OCI-LY7 (cell line): Measurements from ENCODE around the gene TMEM52B. TPM values are rescaled to one million over a fixed set of nuclear protein-coding genes. Genes with fewer than 3 reads are reported as not detected.

ENCODE experiments used
- BruUV-seq: library from RNA; stranded (reverse); fragments of 400-500 nt; replicated peaks from 2 replicates; lab custom pipeline; 2021; lab: Mats Ljungman, UMichigan
- CTCF ChIA-PET: fragments of 300-600 bp; sonication (Branson Sonifier 250); formaldehyde crosslinking; loops from one replicate; lab custom pipeline; 2022; ENCODE audit warnings: antibody characterized with exemption; ENCODE audit not compliant: unreplicated experiment; lab: Charles Lee
- POLR2A ChIA-PET: fragments of 300-600 bp; sonication (Branson Sonifier 250); formaldehyde crosslinking; loops from one replicate; lab custom pipeline; 2022; ENCODE audit warnings: antibody characterized with exemption; lab: Charles Lee
- DNase-seq: peaks from one replicate; pipeline ENCODE4 v3.0.0-alpha.2; 2015; ENCODE audit warnings: low spot score
- H2AFZ ChIP-seq: fragments of 200-600 bp; sonication (generic), shearing (Covaris generic); 2 replicates; pipeline ENCODE4 v1.6.1; 2014; ENCODE audit warnings: mild to moderate bottlenecking, antibody characterized with exemption, low read length, moderate library complexity
- H3K27ac ChIP-seq: fragments of 200-600 bp; sonication (generic); 2 replicates; pipeline ENCODE4 v1.5.1; 2014; ENCODE audit warnings: mixed run types, low read depth, mild to moderate bottlenecking, moderate library complexity, low read length, inconsistent platforms; ENCODE audit not compliant: poor library complexity, severe bottlenecking
- H3K36me3 ChIP-seq: fragments of 200-600 bp; sonication (generic); 2 replicates; pipeline ENCODE4 v1.6.1; 2014; ENCODE audit warnings: mild to moderate bottlenecking, antibody characterized with exemption, low read length, moderate library complexity, mixed read lengths; ENCODE audit not compliant: insufficient read depth
- H3K4me1 ChIP-seq: fragments of 200-600 bp; sonication (generic); 2 replicates; pipeline ENCODE4 v1.5.1; 2014; ENCODE audit warnings: mild to moderate bottlenecking, low read length; ENCODE audit not compliant: insufficient read depth, poor library complexity, severe bottlenecking
- H3K4me2 ChIP-seq: fragments of 200-600 bp; sonication (generic); 2 replicates; pipeline ENCODE4 v1.6.1; 2014; ENCODE audit warnings: mild to moderate bottlenecking, low read length
- H3K4me3 ChIP-seq: fragments of 200-600 bp; sonication (generic); 2 replicates; pipeline ENCODE4 v1.5.1; 2014; ENCODE audit warnings: mild to moderate bottlenecking, low read depth, low read length; ENCODE audit not compliant: poor library complexity, severe bottlenecking
- H3K79me2 ChIP-seq: fragments of 200-600 bp; sonication (generic); 2 replicates; pipeline ENCODE4 v1.6.1; 2016; ENCODE audit warnings: low read depth, mild to moderate bottlenecking, low read length, moderate library complexity, mixed read lengths; ENCODE audit not compliant: insufficient read depth
- H3K9me2 ChIP-seq: fragments of 200-600 bp; sonication (generic); 2 replicates; pipeline ENCODE4 v1.6.1; 2016; ENCODE audit warnings: mild to moderate bottlenecking, low read length, mixed read lengths; ENCODE audit not compliant: insufficient read depth
- H3K9me3 ChIP-seq: fragments of 200-600 bp; sonication (generic); 2 replicates; pipeline ENCODE4 v1.6.1; 2014; ENCODE audit warnings: mild to moderate bottlenecking, mixed run types, low read length, mixed read lengths
- H4K20me1 ChIP-seq: fragments of 200-600 bp; sonication (generic); 2 replicates; pipeline ENCODE4 v1.6.1; 2014; ENCODE audit warnings: mild to moderate bottlenecking, antibody characterized with exemption, low read length, moderate library complexity, mixed read lengths; ENCODE audit not compliant: insufficient read depth
- CTCF ChIP-seq: fragments of 200-600 bp; sonication (generic); conservative IDR thresholded peaks from 2 replicates; pipeline ENCODE4 v1.5.1; 2014; ENCODE audit warnings: mild to moderate bottlenecking, antibody characterized with exemption, low read length, moderate library complexity, mixed read lengths
- EZH2phosphoT487 ChIP-seq: fragments of 200-600 bp; sonication (generic); IDR thresholded peaks from 2 replicates; pipeline ENCODE4 v1.6.1; 2018; ENCODE audit warnings: low read depth, borderline replicate concordance, mild to moderate bottlenecking, mixed run types, antibody characterized with exemption, low read length, moderate library complexity, mixed read lengths
- intact Hi-C: fragments of 100-400 bp; cut with micrococcal nuclease; formaldehyde crosslinking; loops from one replicate; pipeline ENCODE4 v1.10.0; 2022; ENCODE audit not compliant: unreplicated experiment
- total RNA-seq, 2 experiments: library from RNA; depleted of rRNA in 1 of 2; stranded (reverse); fragments of >200 nt in 1 of 2; shearing (Covaris generic) in 1 of 2; gene quantifications; 2 replicates each; pipeline ENCODE4 v1.2.3, GENCODE V29; 2014 to 2022

TMEM52B gene
- total RNA-seq, 2 experiments from 2014 or later, result 0.21 TPM; not detected in 1

- Histone ChIP-seq H3K27ac (no peak overlapping the region), H3K4me3 (no peak overlapping the region), H3K9me3 (no peaks in the 10 kb centered on the region), H3K9me2 (no peaks in the 10 kb centered on the region), H3K36me3 (no peaks in the 10 kb centered on the region), H3K79me2 (no peaks in the 10 kb centered on the region), H2AFZ (no peak overlapping the region), H3K4me2 (no peak overlapping the region), H3K4me1 (peaks cover 7% of the 10 kb centered on the region), H4K20me1 (no peaks in the 10 kb centered on the region)
- intact Hi-C loops, result no loop called here
- no TSS peak for BruUV-seq
- no peak for DNase-seq
- TF ChIP-seq CTCF (no peak), EZH2phosphoT487 (no peak)
- CTCF ChIA-PET, result no interaction called here
- POLR2A ChIA-PET, result interaction anchor here (0.8 kb wide), 1 partner anchor 16 kb away, joined by 3 read pairs; no protein-coding TSS in a partner anchor
Observed at GRCh38 chr12:10179776-10180181, 947 bp downstream of the TMEM52B start.

GRCh38 chr12:10182354-10183049, 3.7 kb downstream of the TMEM52B start:
- Histone ChIP-seq H3K27ac (no peak overlapping the region), H3K9me3 (no peaks in the 10 kb centered on the region), H3K4me1 (peaks cover 12% of the 10 kb centered on the region), H3K79me2 (no peaks in the 10 kb centered on the region), H3K36me3 (no peaks in the 10 kb centered on the region), H2AFZ (peak overlapping the region; percentile 26), H3K9me2 (no peaks in the 10 kb centered on the region), H4K20me1 (no peaks in the 10 kb centered on the region), H3K4me3 (no peak overlapping the region), H3K4me2 (no peak overlapping the region)
- ChIA-PET CTCF (no interaction called here), POLR2A (interaction anchor here (1.0 to 1.3 kb wide), 5 partner anchors 11 to 23 kb away, joined by 3 to 9 read pairs (median 4); no protein-coding TSS in a partner anchor)
- TF ChIP-seq CTCF, result no peak
- no peak for TF ChIP-seq EZH2phosphoT487
- intact Hi-C loops, result no loop called here
- BruUV-seq, result no TSS peak
- DNase-seq, result no peak

- ChIA-PET POLR2A (interaction anchor here (1.1 kb wide), 1 partner anchor 26 kb away, joined by 3 read pairs; no protein-coding TSS in a partner anchor), CTCF (no interaction called here)
- BruUV-seq, result no TSS peak
Observed at GRCh38 chr12:10184261-10184843, 5.5 kb downstream of the TMEM52B start.

More at GRCh38 chr12:10184261-10184843, 5.5 kb downstream of the TMEM52B start:
- no peak for DNase-seq
- no peaks in the 10 kb centered on the region for H3K9me2 ChIP-seq
- TF ChIP-seq EZH2phosphoT487, result no peak
- no peak for TF ChIP-seq CTCF
- H4K20me1 ChIP-seq, result no peaks in the 10 kb centered on the region
- intact Hi-C loops, result no loop called here
- H2AFZ ChIP-seq, result 0 out of 2 replicates have a peak overlapping the region, but pooled peaks have one; percentile 21
- H3K4me3 ChIP-seq, result no peak overlapping the region
- peaks cover 12% of the 10 kb centered on the region for H3K4me1 ChIP-seq
- no peak overlapping the region for H3K27ac ChIP-seq
- H3K36me3 ChIP-seq, result no peaks in the 10 kb centered on the region
- no peaks in the 10 kb centered on the region for H3K79me2 ChIP-seq
- H3K4me2 ChIP-seq, result no peak overlapping the region
- no peaks in the 10 kb centered on the region for H3K9me3 ChIP-seq
